ENCODE data around the gene CMYA5.
"Not testable (repeated sequence)": the region's sequence is repeated elsewhere in the genome, so short reads cannot be mapped to it uniquely, and the experiment has no call there.

The CMYA5 gene

GRCh38 chr5:79753092-79753491 is 63.5 kb downstream of the CMYA5 start:
- DNase-seq, result no peak

- no peak for DNase-seq
Observed at GRCh38 chr5:79753877-79754645, 64.4 kb downstream of the CMYA5 start.

- DNase-seq, result no peak
Observed at GRCh38 chr5:79754865-79755555, 65.4 kb downstream of the CMYA5 start.

- DNase-seq, result no peak
Observed at GRCh38 chr5:79756076-79756475, 66.4 kb downstream of the CMYA5 start.

DNA sequence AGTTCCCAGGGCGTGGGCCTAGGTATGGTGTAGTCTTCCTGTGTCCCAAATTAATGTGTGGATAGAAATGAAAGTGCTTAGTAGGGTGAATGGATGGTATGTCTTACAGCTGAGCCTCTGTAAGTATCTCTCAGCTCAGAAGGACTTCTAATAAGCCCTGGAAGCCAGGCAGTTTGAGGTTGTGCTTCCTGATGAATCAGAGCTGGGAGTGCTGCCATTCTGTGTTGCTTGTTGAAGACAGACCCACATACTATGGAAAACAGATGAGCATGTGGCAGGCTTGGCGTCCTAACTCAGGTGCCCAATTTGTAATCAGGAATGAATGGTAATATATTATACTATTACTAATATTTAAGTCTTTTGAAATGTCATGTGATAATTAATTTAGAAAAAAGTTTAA is 69.8 kb downstream of the CMYA5 start:
- DNase-seq, result no peak

DNA sequence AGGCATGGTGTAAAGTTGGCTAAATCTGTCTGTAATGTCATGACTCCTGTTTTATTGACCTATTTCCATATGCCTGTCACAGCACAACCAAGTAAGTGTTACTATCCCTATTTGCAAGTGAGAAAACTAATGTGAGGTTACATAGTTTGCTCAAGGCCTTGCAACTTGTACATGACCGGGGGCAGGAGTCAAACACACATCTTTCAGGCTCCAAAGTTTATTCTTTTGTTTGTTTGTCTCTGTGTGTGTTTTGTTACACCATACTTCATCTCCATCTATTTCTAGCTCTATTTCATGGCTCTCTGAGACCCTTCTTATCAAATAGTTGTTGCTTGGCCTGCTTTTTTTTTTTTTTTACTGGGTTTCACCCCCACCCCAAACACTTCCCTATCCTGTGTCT is 70.2 kb downstream of the CMYA5 start:
- no peak for DNase-seq

DNA sequence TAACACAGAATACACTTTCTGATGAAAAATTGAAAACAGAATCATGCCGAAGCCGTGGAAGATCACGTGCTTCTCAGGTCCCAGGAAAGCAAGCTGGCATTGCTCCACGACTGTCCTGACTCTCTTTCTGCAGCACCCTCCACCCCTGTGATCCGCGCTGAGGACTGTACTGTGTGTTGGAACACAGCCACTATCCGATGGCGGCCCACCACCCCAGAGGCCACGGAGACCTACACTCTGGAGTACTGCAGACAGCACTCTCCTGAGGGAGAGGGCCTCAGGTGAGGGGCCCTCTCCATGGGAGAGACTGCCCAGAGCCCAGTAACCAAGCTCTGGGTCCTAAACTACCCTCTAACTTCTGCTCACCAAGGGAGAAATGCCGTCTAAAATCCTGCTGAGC is 73.3 kb downstream of the CMYA5 start:
- no peak for DNase-seq

- not testable (repeated sequence) for DNase-seq
Observed at GRCh38 chr5:79764147-79764546, 74.5 kb downstream of the CMYA5 start.

DNA sequence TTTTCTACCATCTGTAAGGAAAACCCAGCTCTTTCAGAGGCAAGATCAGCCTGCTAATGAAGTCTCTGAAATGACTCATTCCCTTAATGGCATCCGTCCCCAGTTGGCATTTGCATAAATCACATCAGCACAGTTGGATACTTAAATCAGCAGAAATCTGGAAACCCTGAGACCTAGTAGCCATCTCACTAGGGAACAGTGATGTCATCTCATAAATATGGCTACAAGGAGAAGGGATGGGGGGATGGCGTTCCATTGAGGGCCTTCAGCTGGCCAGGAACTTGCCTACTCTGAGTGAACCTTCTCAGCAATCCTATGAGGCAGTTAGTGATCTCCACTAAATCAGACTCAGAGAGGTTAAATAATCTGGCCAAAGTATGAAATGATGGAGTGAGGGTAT is 81.8 kb downstream of the CMYA5 start:
- no peak for DNase-seq

GRCh38 chr5:79772651-79773050 is 83.0 kb downstream of the CMYA5 start:
- no peak for DNase-seq

DNA sequence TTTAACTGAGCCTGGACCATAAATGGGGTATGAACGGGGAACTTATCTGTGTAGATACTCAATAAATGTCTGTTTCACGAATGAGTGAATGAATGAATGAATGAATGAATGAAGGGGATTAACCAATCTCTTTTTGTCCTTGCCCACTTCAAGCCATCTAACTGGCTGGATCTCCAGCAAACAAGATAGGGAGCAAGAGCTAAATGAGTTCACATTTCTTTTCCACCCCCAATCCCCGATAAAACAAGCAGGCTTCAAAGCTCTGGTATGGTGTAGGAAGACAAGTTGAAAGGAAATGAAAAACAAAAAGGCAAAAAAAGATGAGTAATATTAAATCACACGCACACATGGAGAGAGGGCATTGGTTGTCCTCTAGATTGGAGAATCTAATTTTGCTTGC is 84.0 kb downstream of the CMYA5 start:
- DNase-seq, result no peak

DNA sequence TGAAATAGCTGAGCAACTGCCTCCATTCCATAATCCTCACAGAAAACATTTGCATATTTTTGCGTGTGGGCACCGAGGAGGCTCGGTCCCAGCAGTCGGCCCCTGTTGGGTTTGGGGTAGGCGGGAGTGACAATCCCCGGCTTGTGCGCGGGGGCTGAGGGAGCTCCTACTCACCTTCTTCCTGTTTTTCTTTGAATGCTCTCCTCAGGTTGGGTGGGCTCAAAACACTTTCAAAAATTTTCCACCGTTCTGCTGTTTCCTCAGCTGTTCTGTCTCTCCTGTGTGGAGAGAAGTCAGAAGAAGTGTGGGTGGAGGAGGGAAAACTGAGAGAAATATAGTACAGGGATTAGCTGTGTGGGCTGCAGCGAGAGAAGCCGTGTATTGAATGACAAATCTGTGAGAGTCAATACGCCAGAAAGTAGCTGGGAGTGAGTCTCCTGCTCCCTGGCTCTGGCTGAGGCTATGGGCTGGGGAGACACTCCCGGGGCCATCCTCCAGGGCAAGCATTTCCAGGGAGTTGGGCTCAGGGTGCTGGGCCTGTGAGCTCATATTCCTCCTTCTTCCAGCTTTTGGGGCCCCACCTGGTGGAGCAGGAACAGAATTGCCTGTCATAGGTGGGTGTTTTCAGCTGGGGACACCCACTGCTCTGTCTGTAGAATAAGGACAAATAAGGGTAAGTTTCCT is 84.7 kb downstream of the CMYA5 start:
- no peak for DNase-seq

- no peak for DNase-seq
Observed at GRCh38 chr5:79774855-79775237, 85.2 kb downstream of the CMYA5 start.

- not testable (repeated sequence) for DNase-seq
Observed at GRCh38 chr5:79784741-79785140, 95.1 kb downstream of the CMYA5 start.

- no peak for DNase-seq
Observed at GRCh38 chr5:79785983-79786382, 96.3 kb downstream of the CMYA5 start.

DNA sequence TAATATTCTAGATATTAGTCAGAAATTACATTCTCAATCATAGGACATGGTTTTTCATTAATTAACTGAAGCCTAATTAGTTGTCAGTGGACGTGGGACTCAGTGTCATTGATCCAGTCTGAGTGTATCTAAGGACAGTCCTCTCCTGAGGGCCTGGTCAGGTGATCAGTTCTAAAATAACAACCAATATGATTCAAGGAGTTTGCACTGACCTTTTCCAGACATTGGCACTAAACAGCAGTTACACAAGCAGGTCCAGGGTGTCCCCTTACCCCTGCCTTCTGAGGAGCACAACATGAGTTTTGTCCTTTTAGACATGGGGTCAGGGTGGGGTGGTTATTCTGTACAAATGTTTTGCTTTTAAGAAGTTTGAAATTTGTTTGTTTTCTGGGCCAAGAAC is 97.8 kb downstream of the CMYA5 start:
- DNase-seq, result no peak

DNA sequence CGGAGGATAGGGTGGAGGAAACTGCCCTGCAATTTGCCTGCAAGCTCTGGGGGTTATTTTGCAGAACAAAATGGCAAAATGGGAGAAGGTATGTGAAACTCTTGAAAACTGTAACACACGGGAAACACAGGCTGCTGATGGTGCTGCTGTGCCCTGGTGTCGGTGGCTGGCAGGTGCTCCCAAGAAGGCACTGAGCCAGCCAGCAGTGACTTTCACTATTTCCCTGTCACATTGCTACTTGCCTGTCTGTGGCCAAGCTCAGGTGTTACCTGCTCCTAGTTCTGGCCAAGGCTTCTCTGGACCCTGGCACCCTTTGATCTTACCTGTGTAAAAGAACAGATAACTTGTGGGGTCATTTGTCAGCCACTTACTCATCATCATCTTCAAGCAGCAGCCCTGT is 102.2 kb downstream of the CMYA5 start:
- no peak for DNase-seq

- DNase-seq, result no peak
Observed at GRCh38 chr5:79792463-79792862, 102.8 kb downstream of the CMYA5 start.

GRCh38 chr5:79793304-79793703 is 103.7 kb downstream of the CMYA5 start:
- DNase-seq, result no peak

DNA sequence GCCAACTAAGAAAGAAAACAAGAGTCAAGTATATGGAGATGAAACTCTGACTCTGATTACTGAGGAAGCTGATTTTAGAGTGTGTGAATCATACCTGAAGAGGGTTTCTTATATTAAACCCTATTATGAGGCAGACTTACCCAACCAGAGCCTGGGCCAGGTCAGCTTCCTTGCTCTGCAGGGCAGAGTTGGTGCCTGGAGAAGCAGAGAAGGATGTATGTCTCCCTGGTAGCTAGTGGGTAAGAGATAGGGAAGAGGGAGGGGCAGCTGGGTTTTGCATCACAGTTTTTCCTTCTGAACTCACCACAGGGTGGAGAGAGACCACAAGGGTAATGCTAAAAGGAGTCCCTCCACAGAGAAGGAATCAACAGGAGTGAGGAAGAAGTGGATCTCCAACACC is 104.1 kb downstream of the CMYA5 start:
- DNase-seq, result no peak

- no peak for DNase-seq
Observed at GRCh38 chr5:79794347-79794746, 104.7 kb downstream of the CMYA5 start.

- DNase-seq, result no peak
Observed at GRCh38 chr5:79795764-79796398, 106.2 kb downstream of the CMYA5 start.

- no peak for DNase-seq
Observed at GRCh38 chr5:79798893-79799590, 109.4 kb downstream of the CMYA5 start.

Data from CD4-positive, alpha-beta T cell treated with Interleukin-4 for 4 hours (primary cell).